GM12801 (cell line): ENCODE data around the gene CACHD1.

Experiments
- CTCF ChIP-seq: IDR thresholded peaks from one replicate; pipeline ENCODE4 v1.5.1; 2011; ENCODE audit warnings: control low read depth; ENCODE audit not compliant: insufficient read length; ENCODE audit errors: extremely low read depth

The CACHD1 gene

GRCh38 chr1:64488862-64489261 lies 18.9 kb downstream of the CACHD1 start:
- TF ChIP-seq CTCF = no peak

- TF ChIP-seq CTCF = no peak
Observed at GRCh38 chr1:64489707-64490106, 19.8 kb downstream of the CACHD1 start.

- TF ChIP-seq CTCF = no peak
Observed at GRCh38 chr1:64490213-64490818, 20.4 kb downstream of the CACHD1 start.

GRCh38 chr1:64492424-64492823 lies 22.5 kb downstream of the CACHD1 start:
- TF ChIP-seq CTCF = no peak

GRCh38 chr1:64493831-64494230 lies 23.9 kb downstream of the CACHD1 start:
- no peak for TF ChIP-seq CTCF

GRCh38 chr1:64494659-64495058 lies 24.7 kb downstream of the CACHD1 start:
- TF ChIP-seq CTCF = no peak

- no peak for TF ChIP-seq CTCF
Observed at GRCh38 chr1:64495878-64496277, 25.9 kb downstream of the CACHD1 start.
